ENCODE measurements around the gene HELQ. TPM values are rescaled to one million over a fixed set of nuclear protein-coding genes. Genes with fewer than 3 reads are reported as not detected.

HELQ gene
- total RNA-seq, 6 donors from 2014 or later, result 8.9 to 26.2 (median 14.6) TPM

- Histone ChIP-seq H3K9me3 (no peaks in the 10 kb centered on the region), H3K36me3 (no peaks in the 10 kb centered on the region), H3K4me1 (no peaks in the 10 kb centered on the region), H3K27me3 (no peaks in the 10 kb centered on the region), H3K27ac (no peak overlapping the region), H3K4me3 (no peak overlapping the region)
- no peak for ATAC-seq (ENCODE audit: low FRiP score in 2 of 2)
- TF ChIP-seq POLR2AphosphoS5 (IDR thresholded peaks at IDR 0.05), result no peak
- no peak for TF ChIP-seq CTCF (IDR thresholded peaks at IDR 0.05)
- no peak for TF ChIP-seq EP300 (IDR thresholded peaks at IDR 0.05)
- DNase-seq, result no peak
- WGBS, 2 donors, result 87 to 88% methylated on average over 5 of the region's 5 CpGs
Observed at GRCh38 chr4:83371235-83371634, 84.4 kb downstream of the HELQ start.

- TF ChIP-seq CTCF (IDR thresholded peaks at IDR 0.05) (no peak), EP300 (IDR thresholded peaks at IDR 0.05) (no peak), POLR2AphosphoS5 (IDR thresholded peaks at IDR 0.05) (no peak), POLR2A (IDR thresholded peaks at IDR 0.05) (no peak)
- Histone ChIP-seq H3K27me3 (no peaks in the 10 kb centered on the region), H3K4me3 (no peak overlapping the region), H3K27ac (no peak overlapping the region), H3K9me3 (no peaks in the 10 kb centered on the region), H3K4me1 (no peaks in the 10 kb centered on the region), H3K36me3 (no peaks in the 10 kb centered on the region)
- no peak for DNase-seq
- ATAC-seq (ENCODE audit: low FRiP score in 2 of 2), result peak; percentile 31 to 42
- WGBS, 2 donors, result 38% methylated on average over 1 of the region's 1 CpG; no CpG with 5 or more reads in 1 of the 2 donors
Observed at GRCh38 chr4:83370640-83370906, 85.0 kb downstream of the HELQ start.

- Histone ChIP-seq H3K4me3 (no peak overlapping the region), H3K4me1 (no peaks in the 10 kb centered on the region), H3K9me3 (no peaks in the 10 kb centered on the region), H3K27ac (no peak overlapping the region), H3K36me3 (no peaks in the 10 kb centered on the region), H3K27me3 (no peaks in the 10 kb centered on the region)
- WGBS, 2 donors, result 59 to 61% methylated on average over 4 of the region's 4 CpGs
- ATAC-seq (ENCODE audit: low FRiP score in 2 of 2), result peak in 1 of 2 donors; percentile 74
- no peak for DNase-seq
- TF ChIP-seq POLR2AphosphoS5 (IDR thresholded peaks at IDR 0.05) (no peak), EP300 (IDR thresholded peaks at IDR 0.05) (no peak), CTCF (IDR thresholded peaks at IDR 0.05) (no peak), POLR2A (IDR thresholded peaks at IDR 0.05) (no peak)
Observed at GRCh38 chr4:83369831-83370639, 85.6 kb downstream of the HELQ start.

- TF ChIP-seq CTCF (IDR thresholded peaks at IDR 0.05) (no peak), POLR2AphosphoS5 (IDR thresholded peaks at IDR 0.05) (no peak), EP300 (IDR thresholded peaks at IDR 0.05) (no peak), POLR2A (IDR thresholded peaks at IDR 0.05) (no peak)
- Histone ChIP-seq H3K27ac (no peak overlapping the region), H3K36me3 (no peaks in the 10 kb centered on the region), H3K4me1 (no peaks in the 10 kb centered on the region), H3K9me3 (no peaks in the 10 kb centered on the region), H3K27me3 (no peaks in the 10 kb centered on the region), H3K4me3 (no peak overlapping the region)
- WGBS, 2 donors, result 58 to 71% methylated on average over 1 to 3 of the region's 3 CpGs
- ATAC-seq (ENCODE audit: low FRiP score in 2 of 2) (no peak), DNase-seq (no peak)
Observed at GRCh38 chr4:83364312-83364711, 91.3 kb downstream of the HELQ start.
